ENCODE results near the gene MCM6.

Gene MCM6

GRCh38 chr2:135870571-135870970 is 5.7 kb downstream of the MCM6 start:
- H3K4me3 ChIP-seq (ENCODE audit: low read depth, low read length): no peak overlapping the region
- DNase-seq (ENCODE audit: low read depth): peak; percentile 28
- TF ChIP-seq CTCF (IDR thresholded peaks at IDR 0.05; ENCODE audit: insufficient read depth, low read depth, low read length, missing control alignments): no peak

- no peak for DNase-seq (ENCODE audit: low read depth)
- no peak overlapping the region for H3K4me3 ChIP-seq (ENCODE audit: low read depth, low read length)
- TF ChIP-seq CTCF (IDR thresholded peaks at IDR 0.05; ENCODE audit: insufficient read depth, low read depth, low read length, missing control alignments): no peak
Measured at GRCh38 chr2:135863233-135863632, 13.0 kb downstream of the MCM6 start.

GRCh38 chr2:135862718-135863117 is 13.5 kb downstream of the MCM6 start:
- TF ChIP-seq CTCF (IDR thresholded peaks at IDR 0.05; ENCODE audit: insufficient read depth, low read depth, low read length, missing control alignments): no peak
- DNase-seq (ENCODE audit: low read depth): no peak
- H3K4me3 ChIP-seq (ENCODE audit: low read depth, low read length): no peak overlapping the region

- no peak for TF ChIP-seq CTCF (IDR thresholded peaks at IDR 0.05; ENCODE audit: insufficient read depth, low read depth, low read length, missing control alignments)
- no peak overlapping the region for H3K4me3 ChIP-seq (ENCODE audit: low read depth, low read length)
- no peak for DNase-seq (ENCODE audit: low read depth)
Measured at GRCh38 chr2:135853401-135853800, 22.8 kb downstream of the MCM6 start.

DNA sequence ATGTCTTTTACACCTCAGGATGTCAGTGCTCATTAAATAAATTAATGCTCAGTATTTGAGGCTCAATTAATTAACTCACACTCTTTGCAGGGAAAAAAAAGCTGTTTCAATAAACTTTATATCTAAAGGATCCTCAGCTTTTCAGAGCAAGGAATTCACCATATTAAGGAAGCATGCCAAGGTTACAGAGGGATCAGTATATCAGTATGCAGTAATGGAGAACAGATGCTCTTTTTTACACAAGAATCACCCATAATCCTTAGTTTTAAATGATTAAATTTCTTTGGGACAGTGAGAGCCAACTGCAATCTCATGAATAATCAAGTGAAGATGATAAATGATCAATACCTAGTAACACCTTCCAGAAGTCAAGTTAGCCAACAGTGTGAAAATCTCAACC is 24.4 kb downstream of the MCM6 start:
- TF ChIP-seq CTCF (IDR thresholded peaks at IDR 0.05; ENCODE audit: insufficient read depth, low read depth, low read length, missing control alignments): no peak
- DNase-seq (ENCODE audit: low read depth): no peak
- no peak overlapping the region for H3K4me3 ChIP-seq (ENCODE audit: low read depth, low read length)

GRCh38 chr2:135850892-135851668 is 25.2 kb downstream of the MCM6 start:
- no peak for DNase-seq (ENCODE audit: low read depth)
- TF ChIP-seq CTCF (IDR thresholded peaks at IDR 0.05; ENCODE audit: insufficient read depth, low read depth, low read length, missing control alignments): no peak

DNA sequence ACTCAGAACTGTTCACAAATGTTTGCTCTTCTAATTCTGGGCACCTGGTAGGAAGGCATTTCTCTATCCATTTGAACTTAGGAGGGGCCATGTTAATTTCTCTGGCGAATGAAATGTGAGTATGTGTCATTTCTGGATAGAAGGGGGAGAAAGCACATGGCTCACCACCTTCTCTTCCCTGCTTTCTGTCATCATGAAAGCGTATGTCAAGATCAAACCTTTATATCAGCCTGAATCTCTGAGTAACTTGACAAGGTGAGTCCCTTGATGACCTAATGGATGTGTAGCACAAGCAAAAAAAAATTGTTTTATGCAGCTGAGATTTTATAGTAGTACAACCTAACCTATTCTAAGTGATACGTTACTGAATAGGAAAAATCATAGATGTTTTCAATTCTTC is 27.2 kb downstream of the MCM6 start:
- TF ChIP-seq CTCF (IDR thresholded peaks at IDR 0.05; ENCODE audit: insufficient read depth, low read depth, low read length, missing control alignments): no peak
- no peak overlapping the region for H3K4me3 ChIP-seq (ENCODE audit: low read depth, low read length)
- DNase-seq (ENCODE audit: low read depth): no peak

More at GRCh38 chr2:135850892-135851668, 25.2 kb downstream of the MCM6 start:
- no peak overlapping the region for H3K4me3 ChIP-seq (ENCODE audit: low read depth, low read length)
